Measurements from ENCODE around the gene TSSK2.
A peak's percentile ranks its signal among the peaks of the same experiment; 100 is the strongest.
"Not testable (repeated sequence)": the region's sequence is repeated elsewhere in the genome, so short reads cannot be mapped to it uniquely, and the experiment has no call there.

Gene TSSK2

GRCh38 chr22:19082793-19083192, 48.3 kb upstream of the TSSK2 start:
- Histone ChIP-seq H4K20me1 (ENCODE audit: insufficient read depth, low read length) (no peaks in the 10 kb centered on the region), H3K4me2 (ENCODE audit: low read depth, low read length) (no peak overlapping the region), H3K27ac (ENCODE audit: low read length) (no peak overlapping the region), H3K4me1 (ENCODE audit: low read length) (no peaks in the 10 kb centered on the region), H2AFZ (ENCODE audit: low read length) (no peak overlapping the region), H3K4me3 (ENCODE audit: low read length) (no peak overlapping the region), H3F3A (ENCODE audit: insufficient read depth, low read length) (no peaks in the 10 kb centered on the region), H3K79me2 (ENCODE audit: low read length) (no peaks in the 10 kb centered on the region), H3K9ac (ENCODE audit: low read length) (no peak overlapping the region), H3K9me2 (replicated peaks; ENCODE audit: insufficient read depth, low read length) (no peaks in the 10 kb centered on the region), H3K27me3 (replicated peaks; ENCODE audit: insufficient read depth, low read length) (no peaks in the 10 kb centered on the region), H3K9me3 (replicated peaks; ENCODE audit: insufficient read depth, low read length) (no peaks in the 10 kb centered on the region), H3K36me3 (replicated peaks; ENCODE audit: insufficient read depth, low read length) (no peaks in the 10 kb centered on the region)
- no peak for TF ChIP-seq CTCF (IDR thresholded peaks at IDR 0.05; ENCODE audit: low read length)
- no peak for TF ChIP-seq EZH2phosphoT487 (IDR thresholded peaks at IDR 0.05; ENCODE audit: low read length)
- TF ChIP-seq EZH2 (optimal IDR thresholded peaks at IDR 0.05; ENCODE audit: low read depth, low read length) = no peak
- no peak for DNase-seq

- H3K79me2 ChIP-seq (ENCODE audit: low read length); H3K36me3 ChIP-seq (replicated peaks; ENCODE audit: insufficient read depth, low read length); H2AFZ ChIP-seq (ENCODE audit: low read length); H3F3A ChIP-seq (ENCODE audit: insufficient read depth, low read length); H3K9ac ChIP-seq (ENCODE audit: low read length); H3K4me1 ChIP-seq (ENCODE audit: low read length); H3K27me3 ChIP-seq (replicated peaks; ENCODE audit: insufficient read depth, low read length); H3K27ac ChIP-seq (ENCODE audit: low read length); H3K4me3 ChIP-seq (ENCODE audit: low read length); H3K4me2 ChIP-seq (ENCODE audit: low read depth, low read length); DNase-seq; H3K9me3 ChIP-seq (replicated peaks; ENCODE audit: insufficient read depth, low read length); H3K9me2 ChIP-seq (replicated peaks; ENCODE audit: insufficient read depth, low read length); H4K20me1 ChIP-seq (ENCODE audit: insufficient read depth, low read length): not testable (repeated sequence)
Measured at GRCh38 chr22:19084126-19084525, 47.0 kb upstream of the TSSK2 start.

GRCh38 chr22:19084586-19084985, 46.5 kb upstream of the TSSK2 start:
- not testable (repeated sequence) for H4K20me1 ChIP-seq (ENCODE audit: insufficient read depth, low read length); H3K27ac ChIP-seq (ENCODE audit: low read length); H3K79me2 ChIP-seq (ENCODE audit: low read length); H3K9ac ChIP-seq (ENCODE audit: low read length); H2AFZ ChIP-seq (ENCODE audit: low read length); H3K27me3 ChIP-seq (replicated peaks; ENCODE audit: insufficient read depth, low read length); H3F3A ChIP-seq (ENCODE audit: insufficient read depth, low read length); H3K9me2 ChIP-seq (replicated peaks; ENCODE audit: insufficient read depth, low read length); H3K4me3 ChIP-seq (ENCODE audit: low read length); DNase-seq; H3K4me1 ChIP-seq (ENCODE audit: low read length); H3K4me2 ChIP-seq (ENCODE audit: low read depth, low read length); H3K9me3 ChIP-seq (replicated peaks; ENCODE audit: insufficient read depth, low read length); H3K36me3 ChIP-seq (replicated peaks; ENCODE audit: insufficient read depth, low read length)

GRCh38 chr22:19085233-19085718, 45.8 kb upstream of the TSSK2 start:
- Histone ChIP-seq H3K27ac (ENCODE audit: low read length) (no peak overlapping the region), H3F3A (ENCODE audit: insufficient read depth, low read length) (no peaks in the 10 kb centered on the region)

More at GRCh38 chr22:19085233-19085718, 45.8 kb upstream of the TSSK2 start:
- Histone ChIP-seq H3K4me1 (ENCODE audit: low read length) (no peaks in the 10 kb centered on the region), H3K9me2 (replicated peaks; ENCODE audit: insufficient read depth, low read length) (no peaks in the 10 kb centered on the region), H2AFZ (ENCODE audit: low read length) (no peak overlapping the region), H3K4me2 (ENCODE audit: low read depth, low read length) (no peak overlapping the region), H3K27me3 (replicated peaks; ENCODE audit: insufficient read depth, low read length) (no peaks in the 10 kb centered on the region), H3K79me2 (ENCODE audit: low read length) (no peaks in the 10 kb centered on the region), H3K9me3 (replicated peaks; ENCODE audit: insufficient read depth, low read length) (no peaks in the 10 kb centered on the region), H3K4me3 (ENCODE audit: low read length) (no peak overlapping the region), H3K9ac (ENCODE audit: low read length) (no peak overlapping the region), H4K20me1 (ENCODE audit: insufficient read depth, low read length) (no peaks in the 10 kb centered on the region), H3K36me3 (replicated peaks; ENCODE audit: insufficient read depth, low read length) (no peaks in the 10 kb centered on the region)
- TF ChIP-seq CTCF (IDR thresholded peaks at IDR 0.05; ENCODE audit: low read length) (peak; percentile 29), EZH2phosphoT487 (IDR thresholded peaks at IDR 0.05; ENCODE audit: low read length) (no peak), EZH2 (optimal IDR thresholded peaks at IDR 0.05; ENCODE audit: low read depth, low read length) (no peak)
- DNase-seq = peak; percentile 26
